H4 (cell line): Measurements from ENCODE around the gene RNLS. TPM values are rescaled to one million over a fixed set of nuclear protein-coding genes. Genes with fewer than 3 reads are reported as not detected.

Source experiments
- DNase-seq: peaks from one replicate; pipeline ENCODE4 v3.0.0-alpha.2; 2015; ENCODE audit warnings: low spot score
- total RNA-seq: library from RNA; depleted of rRNA; stranded (reverse); fragments of >200 nt; shearing (Covaris generic); gene quantifications from 2 replicates; pipeline ENCODE4 v1.2.3, GENCODE V29; 2014

The RNLS gene
- total RNA-seq, 1 experiment from 2014 or later = 0.35 TPM

- peak; percentile 66 for DNase-seq
These were observed 29.9 kb downstream of the RNLS start for GRCh38 chr10:88553116-88553752.

DNA sequence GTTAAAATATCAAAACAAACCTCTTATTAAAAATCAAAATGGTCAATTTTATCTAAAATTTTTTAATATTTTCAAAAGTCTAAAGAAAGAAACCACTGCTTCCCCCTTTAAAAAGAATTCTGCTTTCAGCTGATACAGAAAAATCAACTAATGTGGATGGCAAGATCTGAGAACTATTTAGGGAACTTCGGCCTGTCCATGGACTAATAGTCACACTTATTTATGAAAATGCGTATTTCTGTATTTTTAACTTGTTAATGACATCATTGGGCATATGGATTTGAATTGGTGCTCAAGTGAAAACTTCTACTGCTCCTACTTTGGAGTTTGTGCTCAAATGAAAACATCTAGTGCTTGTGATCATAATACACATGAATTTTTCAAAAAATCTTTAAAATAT is 31.9 kb downstream of the RNLS start:
- no peak for DNase-seq

GRCh38 chr10:88546497-88546896 is 36.6 kb downstream of the RNLS start:
- DNase-seq = no peak

- DNase-seq = no peak
These were observed 37.8 kb downstream of the RNLS start for GRCh38 chr10:88545359-88545758.

- DNase-seq = no peak
These were observed 38.8 kb downstream of the RNLS start for GRCh38 chr10:88544140-88544870.

- no peak for DNase-seq
These were observed 40.6 kb downstream of the RNLS start for GRCh38 chr10:88542522-88542921.

DNA sequence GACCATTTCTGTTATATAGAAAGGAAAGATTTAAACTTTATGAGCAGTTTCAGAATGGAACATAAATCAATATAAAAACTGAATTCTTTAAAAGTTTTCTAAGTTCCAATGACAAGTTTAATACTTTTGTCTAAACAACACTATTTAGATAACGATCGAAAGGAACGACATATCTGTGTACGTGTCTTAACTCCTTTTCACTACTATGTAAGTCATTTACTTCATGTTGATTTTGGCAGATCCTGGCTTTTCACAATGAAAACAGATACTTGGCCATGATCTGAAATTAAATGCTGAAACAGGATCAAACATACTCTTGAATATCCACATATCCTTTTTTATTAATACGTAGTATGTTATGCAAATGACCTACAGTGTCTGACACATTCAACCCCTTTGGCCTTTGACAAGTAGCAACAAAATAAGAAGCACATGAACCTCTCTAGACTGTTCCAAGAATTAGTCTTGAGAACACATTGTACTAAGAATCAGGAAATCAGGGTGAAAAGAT is 41.9 kb downstream of the RNLS start:
- no peak for DNase-seq

GRCh38 chr10:88540351-88540750 is 42.8 kb downstream of the RNLS start:
- DNase-seq = no peak

DNA sequence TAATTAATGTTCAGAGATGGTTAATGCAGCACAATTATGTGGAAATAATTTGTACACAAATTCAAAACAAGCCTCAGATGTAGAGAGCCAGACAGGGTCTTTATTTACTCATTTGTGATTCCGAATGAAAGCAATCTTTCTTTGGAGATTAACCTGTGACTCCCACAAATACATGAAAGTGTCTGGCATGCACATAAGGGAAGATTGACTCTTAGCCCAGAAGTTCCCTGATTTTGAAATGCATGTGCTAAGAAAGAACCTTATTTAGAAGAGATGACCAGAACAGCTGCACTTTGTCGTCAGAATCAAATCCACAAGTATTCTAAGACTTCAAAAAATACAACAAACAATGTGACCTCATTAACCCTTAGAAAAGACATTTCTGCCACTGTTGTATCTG is 45.1 kb downstream of the RNLS start:
- DNase-seq = peak; percentile 42

- no peak for DNase-seq
These were observed 45.8 kb downstream of the RNLS start for GRCh38 chr10:88537322-88537721.

- no peak for DNase-seq
These were observed 46.7 kb downstream of the RNLS start for GRCh38 chr10:88536437-88536836.

DNA sequence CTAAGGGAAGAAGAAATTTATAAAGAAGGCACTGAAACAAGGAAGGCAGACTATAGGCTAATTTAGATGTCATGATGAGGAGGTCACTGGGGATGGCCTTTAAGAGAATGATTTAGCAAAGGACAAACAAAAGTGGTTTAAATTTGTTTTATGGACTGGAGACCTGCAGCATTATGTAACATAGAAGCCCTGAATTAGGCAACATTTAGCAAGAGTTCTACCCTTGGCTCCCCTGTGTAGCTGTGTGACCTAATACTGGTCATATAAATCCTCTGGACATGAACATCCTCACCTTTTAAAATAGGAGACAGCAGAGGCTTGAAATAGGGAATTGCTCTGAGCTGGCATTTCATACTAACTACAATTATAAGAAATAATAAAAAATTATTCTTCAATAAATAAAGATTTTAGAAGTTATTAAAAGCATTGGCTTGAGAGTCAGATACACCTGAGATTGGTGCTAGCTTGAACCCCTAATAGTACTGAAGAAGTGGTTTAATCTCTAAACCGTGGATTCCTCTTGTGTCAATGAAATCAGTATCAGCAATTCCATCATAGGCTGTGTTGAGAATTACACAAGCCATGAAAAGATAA is 48.9 kb downstream of the RNLS start:
- DNase-seq = no peak

DNA sequence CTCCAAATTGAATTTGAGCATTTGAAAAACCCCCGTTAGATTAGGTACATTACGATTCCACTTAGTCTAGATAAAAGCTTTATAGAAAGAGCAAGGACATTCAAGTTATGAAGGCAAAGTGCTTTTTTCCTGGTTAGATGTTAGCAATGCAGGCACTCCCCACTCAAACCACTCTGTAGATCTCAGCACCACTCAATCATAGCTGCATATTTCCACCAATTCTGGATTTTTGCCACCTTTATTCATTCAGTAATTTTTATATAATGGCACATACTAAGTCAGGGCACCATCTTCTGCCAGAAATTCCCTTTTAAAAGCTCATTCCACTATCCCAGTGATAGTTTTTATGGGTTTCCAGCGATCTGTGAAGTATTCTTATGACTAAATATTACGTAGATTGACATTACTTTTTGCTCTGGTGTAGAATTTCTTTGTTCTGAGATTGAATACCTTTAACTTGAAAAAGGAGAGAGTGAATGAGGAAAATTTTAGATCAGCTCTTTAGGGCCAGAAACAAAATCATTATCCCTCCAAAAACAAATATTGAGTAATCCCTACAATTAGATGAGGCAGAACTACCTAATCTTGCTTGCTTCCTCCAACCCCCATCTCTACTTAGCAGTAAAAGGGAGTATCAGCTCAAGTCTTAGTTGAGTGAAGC is 51.6 kb downstream of the RNLS start:
- DNase-seq = no peak

DNA sequence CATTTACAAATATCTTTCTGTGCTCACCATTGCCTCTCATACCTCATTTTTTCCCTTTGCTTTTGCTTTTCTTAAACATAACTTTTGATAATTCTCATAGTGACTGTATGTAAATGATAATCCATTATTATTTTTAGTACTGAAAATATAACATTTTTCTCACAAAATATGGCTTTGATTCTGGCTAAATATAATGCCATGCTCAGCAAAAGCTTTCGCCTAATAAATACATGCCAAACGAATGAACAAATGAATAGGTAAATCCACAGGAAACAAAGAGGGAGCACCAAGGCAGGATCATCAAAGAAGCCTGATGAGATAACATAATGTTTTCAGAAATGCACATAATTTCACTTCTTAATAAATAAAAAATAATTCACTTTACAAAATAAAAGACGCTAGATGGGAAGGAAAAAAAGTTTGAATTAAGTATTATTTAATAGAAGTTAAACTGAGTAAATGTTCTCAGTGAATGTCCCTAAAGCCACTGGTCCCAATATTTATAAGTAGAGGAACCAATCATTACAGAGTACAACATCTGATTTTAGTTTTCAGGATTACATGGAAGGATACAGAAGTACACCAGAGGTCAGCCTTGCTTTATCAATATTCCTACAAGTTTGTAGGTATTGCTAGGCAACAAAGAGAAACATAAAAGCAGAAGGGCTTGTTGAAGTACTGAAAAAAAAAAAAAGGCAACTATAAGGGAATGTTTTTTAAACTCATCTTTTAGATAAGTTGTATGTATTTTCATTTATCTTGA is 52.3 kb downstream of the RNLS start:
- no peak for DNase-seq

- no peak for DNase-seq
These were observed 53.0 kb downstream of the RNLS start for GRCh38 chr10:88530093-88530492.

GRCh38 chr10:88528806-88529570 is 54.1 kb downstream of the RNLS start:
- DNase-seq = no peak

DNA sequence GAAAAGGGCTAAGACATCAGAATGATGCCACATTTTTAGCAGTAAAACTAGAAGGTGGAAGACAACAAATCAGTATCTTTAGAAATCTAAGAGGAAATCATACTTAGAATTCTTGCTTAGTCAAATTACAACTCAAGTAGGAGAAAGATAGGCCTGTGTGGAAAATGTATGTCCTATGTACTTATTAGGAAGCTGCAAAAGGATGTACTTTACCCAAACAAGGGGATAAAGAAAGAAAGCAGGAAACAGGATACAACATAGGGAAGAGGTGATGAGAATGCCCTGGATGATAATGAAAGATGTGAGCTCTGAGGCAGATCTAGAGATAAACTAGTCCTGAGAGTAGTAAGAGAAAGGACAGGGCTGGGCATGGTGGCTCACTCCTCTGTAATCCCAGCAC is 54.9 kb downstream of the RNLS start:
- DNase-seq = no peak

GRCh38 chr10:88527245-88527644 is 55.9 kb downstream of the RNLS start:
- DNase-seq = no peak

DNA sequence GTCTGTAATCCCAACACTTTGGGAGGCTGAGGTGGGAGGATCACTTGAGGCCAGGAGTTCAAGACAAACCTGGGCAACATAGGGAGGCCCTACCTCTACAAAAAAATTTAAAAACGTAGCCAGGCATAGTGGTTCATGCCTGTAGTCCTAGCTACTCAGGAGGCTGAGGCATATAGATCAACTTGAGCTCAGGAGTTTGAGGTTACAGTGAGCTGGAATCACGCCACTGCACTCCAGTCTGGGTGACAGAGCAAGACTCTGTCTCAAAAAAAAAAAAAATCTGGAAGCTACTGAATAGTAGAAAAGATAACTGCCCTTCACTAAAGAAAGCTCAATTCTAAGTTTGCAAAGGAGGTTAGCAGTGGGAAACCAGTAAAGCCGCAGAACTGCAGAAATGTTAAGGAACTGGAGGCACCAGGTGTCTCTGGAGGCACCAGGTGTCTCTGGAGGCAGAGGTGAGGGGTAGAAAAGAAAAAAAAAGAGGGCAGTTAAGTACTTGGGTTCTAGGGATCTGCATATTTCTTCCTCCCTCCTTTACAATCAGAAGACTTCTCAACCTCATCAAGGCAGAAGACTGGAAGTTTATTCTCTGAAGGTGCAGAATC is 56.5 kb downstream of the RNLS start:
- DNase-seq = peak; percentile 11

DNA sequence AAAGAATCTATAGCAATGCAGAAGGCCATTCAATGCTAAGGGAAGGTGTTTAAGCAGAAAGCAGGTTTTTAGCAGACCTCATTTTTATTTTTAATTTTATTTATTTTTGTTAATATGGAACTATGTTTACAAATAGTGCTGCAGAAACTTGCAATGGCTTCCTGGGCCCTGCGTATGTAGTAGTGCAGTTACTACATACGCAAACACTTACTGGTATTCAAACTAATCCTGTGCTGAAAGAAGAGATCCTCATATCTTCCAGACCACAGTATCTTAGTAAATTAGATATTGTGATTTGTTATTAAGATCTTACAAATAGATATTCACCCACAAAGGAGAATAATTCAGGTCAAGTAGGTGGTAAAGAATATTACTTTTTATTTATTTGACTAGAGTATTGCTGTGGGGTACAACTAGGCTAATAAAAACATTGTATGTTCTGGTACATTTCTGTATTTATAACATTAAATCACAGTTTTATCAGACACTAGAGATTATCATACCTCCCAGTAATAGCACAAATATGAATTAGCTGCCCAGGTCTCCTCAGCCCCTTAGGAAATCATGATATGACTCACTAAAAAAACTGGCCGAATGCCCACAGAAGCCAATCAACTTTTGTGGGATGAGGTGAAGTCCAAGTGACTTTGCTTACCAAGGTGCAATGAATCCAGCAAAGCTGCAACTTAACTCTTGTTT is 57.6 kb downstream of the RNLS start:
- peak; percentile 48 for DNase-seq
